Activated CD4-positive, alpha-beta memory T cell treated with anti-CD3 and anti-CD28 coated beads, Interleukin-2, amount 10 ng/mL, durations not matched to agents 7 days and 5 days (primary cell): ENCODE data around the gene LRRN2. TPM values are rescaled to one million over a fixed set of nuclear protein-coding genes. Genes with fewer than 3 reads are reported as not detected.
A peak's percentile ranks its signal among the peaks of the same experiment; 100 is the strongest.
"Not testable (repeated sequence)": the region's sequence is repeated elsewhere in the genome, so short reads cannot be mapped to it uniquely, and the experiment has no call there.

Experiments used
- CTCF ChIA-PET: fragments of 350-600 bp; sonication (Branson Sonifier 250); formaldehyde crosslinking; loops from one replicate; lab custom pipeline; 2021; ENCODE audit warnings: antibody characterized with exemption, inconsistent platforms; lab: Charles Lee
- POLR2A ChIA-PET: fragments of 350-600 bp; sonication (Branson Sonifier 250); formaldehyde crosslinking; loops from one replicate; lab custom pipeline; 2021; ENCODE audit warnings: antibody characterized with exemption; lab: Charles Lee
- DNase-seq: peaks from one replicate; pipeline ENCODE4 v3.0.0-alpha.2; 2020
- H3K27ac Mint-ChIP-seq: one replicate; pipeline ENCODE4 v1.8.0; 2021; ENCODE audit warnings: mild to moderate bottlenecking, mixed read lengths
- H3K27me3 Mint-ChIP-seq: one replicate; pipeline ENCODE4 v1.8.0; 2021; ENCODE audit warnings: mixed read lengths
- H3K36me3 Mint-ChIP-seq: one replicate; pipeline ENCODE4 v1.8.0; 2021; ENCODE audit warnings: low read depth, mixed read lengths
- H3K4me1 Mint-ChIP-seq: one replicate; pipeline ENCODE4 v1.8.0; 2021; ENCODE audit warnings: mixed read lengths
- H3K4me3 Mint-ChIP-seq: one replicate; pipeline ENCODE4 v1.8.0; 2021; ENCODE audit warnings: mild to moderate bottlenecking, mixed read lengths
- H3K9me3 Mint-ChIP-seq: one replicate; pipeline ENCODE4 v1.8.0; 2021; ENCODE audit warnings: mixed read lengths
- total RNA-seq, 2 experiments: library from RNA; stranded (reverse); gene quantifications; one replicate each; pipeline ENCODE4 v1.2.3, GENCODE V29; 2021

LRRN2 gene
- total RNA-seq, 2 experiments from 2014 or later: 0.10 to 0.25 TPM

DNA sequence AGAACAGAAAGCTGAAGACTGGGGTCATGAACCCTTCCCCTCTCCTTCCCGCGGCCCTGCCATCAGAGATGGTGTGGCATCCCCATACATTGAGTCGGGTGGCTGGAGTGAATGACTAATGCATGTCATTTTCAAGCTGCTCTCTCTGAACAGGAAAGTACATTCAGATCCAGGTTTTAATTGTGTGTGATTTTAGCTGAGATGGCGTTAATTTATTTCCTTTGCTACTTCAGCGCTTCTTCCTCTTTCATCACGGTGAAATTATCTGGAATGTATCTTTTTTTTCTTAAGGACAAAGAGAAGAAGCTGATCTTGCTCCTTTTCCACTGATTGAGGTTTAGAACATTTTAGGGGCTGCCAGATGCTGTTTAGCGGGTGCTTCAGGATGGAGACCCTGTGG lies 8.6 kb upstream of the LRRN2 start:
- no peaks in the 10 kb centered on the region for H3K36me3 Mint-ChIP-seq
- CTCF ChIA-PET: no interaction called here
- H3K4me1 Mint-ChIP-seq: peaks cover 17% of the 10 kb centered on the region
- no peak for DNase-seq
- H3K27me3 Mint-ChIP-seq: peaks cover 30% of the 10 kb centered on the region
- no peak overlapping the region for H3K4me3 Mint-ChIP-seq
- no peaks in the 10 kb centered on the region for H3K9me3 Mint-ChIP-seq
- H3K27ac Mint-ChIP-seq: no peak overlapping the region
- POLR2A ChIA-PET: no interaction called here

DNA sequence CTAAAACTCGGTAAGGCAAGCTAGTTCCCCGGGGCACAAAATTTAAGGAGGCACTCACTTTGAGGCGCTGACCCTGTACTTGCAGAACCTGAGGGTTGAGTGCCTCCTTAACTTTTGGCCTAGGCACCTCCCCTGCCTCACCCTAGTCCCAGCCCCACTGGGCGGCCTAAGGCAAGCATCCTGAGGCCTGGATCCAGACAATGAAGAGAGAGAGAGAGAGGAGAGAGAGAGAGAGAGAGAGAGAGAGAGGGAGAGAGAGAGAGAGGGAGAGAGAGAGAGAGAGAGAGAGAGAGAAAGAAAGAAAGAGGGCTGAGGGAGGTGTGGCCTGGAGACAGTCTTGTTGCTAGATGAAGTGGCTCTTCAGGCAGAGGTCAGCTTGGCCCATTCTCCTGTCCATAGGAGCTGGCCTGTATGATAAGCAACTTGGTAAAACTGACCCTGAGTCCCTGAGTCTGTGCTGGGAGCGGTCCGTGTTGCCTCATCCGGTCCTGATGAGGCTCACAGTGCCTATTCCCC lies 7.4 kb upstream of the LRRN2 start:
- H3K36me3 Mint-ChIP-seq: no peaks in the 10 kb centered on the region
- CTCF ChIA-PET: interaction anchor here (0.7 kb wide), 1 partner anchor 80 kb away, joined by 3 read pairs; no protein-coding TSS in a partner anchor

DNA sequence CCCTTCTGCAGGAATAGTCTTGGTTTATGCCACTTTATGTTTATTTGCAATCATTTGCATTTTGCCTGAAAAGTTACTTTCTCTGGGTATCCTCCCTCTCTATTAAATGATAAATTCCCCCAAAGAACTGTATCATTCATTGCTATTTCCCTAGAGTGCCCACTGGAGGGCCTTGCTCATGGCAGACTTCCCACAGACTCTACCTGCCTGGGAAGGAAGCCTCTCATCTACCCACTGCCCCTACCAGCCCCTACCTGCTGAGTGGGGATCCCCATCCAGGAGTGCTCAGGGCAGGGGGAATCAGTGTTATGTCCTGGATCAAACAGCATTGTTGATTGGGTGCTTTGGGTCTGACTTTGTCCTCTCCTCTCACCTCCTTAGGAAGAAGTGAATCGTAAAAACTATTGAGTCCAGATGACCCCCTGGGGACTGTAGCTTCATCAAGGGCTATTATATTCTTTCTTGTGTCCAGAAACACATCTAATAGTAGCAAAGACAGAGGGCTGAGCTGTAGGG lies 6.8 kb upstream of the LRRN2 start:
- H3K4me1 Mint-ChIP-seq: peaks cover 17% of the 10 kb centered on the region
- H3K27me3 Mint-ChIP-seq: peaks cover 37% of the 10 kb centered on the region
- no peaks in the 10 kb centered on the region for H3K9me3 Mint-ChIP-seq
- ChIA-PET CTCF (no interaction called here), POLR2A (no interaction called here)
- DNase-seq: no peak
- no peaks in the 10 kb centered on the region for H3K36me3 Mint-ChIP-seq
- no peak overlapping the region for H3K27ac Mint-ChIP-seq
- H3K4me3 Mint-ChIP-seq: no peak overlapping the region

More for the DNA sequence above, 7.4 kb upstream of the LRRN2 start:
- Mint-ChIP-seq H3K4me3 (no peak overlapping the region), H3K4me1 (peaks cover 17% of the 10 kb centered on the region), H3K9me3 (no peaks in the 10 kb centered on the region), H3K27me3 (peaks cover 33% of the 10 kb centered on the region), H3K27ac (no peak overlapping the region)
- DNase-seq: no peak
- POLR2A ChIA-PET: no interaction called here

- CTCF ChIA-PET: interaction anchor here (1.4 kb wide), 1 partner anchor 116 kb away, joined by 5 read pairs; no protein-coding TSS in a partner anchor
- H3K4me3 Mint-ChIP-seq, H3K36me3 Mint-ChIP-seq, DNase-seq, H3K9me3 Mint-ChIP-seq, POLR2A ChIA-PET: not testable (repeated sequence)
- peak overlapping the region; percentile 17 for H3K27ac Mint-ChIP-seq
- peaks cover 17% of the 10 kb centered on the region for H3K4me1 Mint-ChIP-seq
- peaks cover 41% of the 10 kb centered on the region for H3K27me3 Mint-ChIP-seq
Observed at GRCh38 chr1:204691328-204691730, 5.8 kb upstream of the LRRN2 start.

GRCh38 chr1:204688776-204689175 lies 3.2 kb upstream of the LRRN2 start:
- Mint-ChIP-seq H3K27ac (no peak overlapping the region), H3K36me3 (no peaks in the 10 kb centered on the region), H3K4me1 (peaks cover 26% of the 10 kb centered on the region), H3K27me3 (peaks cover 44% of the 10 kb centered on the region), H3K9me3 (no peaks in the 10 kb centered on the region), H3K4me3 (no peak overlapping the region)
- no peak for DNase-seq
- ChIA-PET POLR2A (interaction anchor here (1.3 kb wide), 1 partner anchor 121 kb away, joined by 3 read pairs; no protein-coding TSS in a partner anchor), CTCF (interaction anchor here (0.9 kb wide), 1 partner anchor 118 kb away, joined by 4 read pairs; no protein-coding TSS in a partner anchor)

DNA sequence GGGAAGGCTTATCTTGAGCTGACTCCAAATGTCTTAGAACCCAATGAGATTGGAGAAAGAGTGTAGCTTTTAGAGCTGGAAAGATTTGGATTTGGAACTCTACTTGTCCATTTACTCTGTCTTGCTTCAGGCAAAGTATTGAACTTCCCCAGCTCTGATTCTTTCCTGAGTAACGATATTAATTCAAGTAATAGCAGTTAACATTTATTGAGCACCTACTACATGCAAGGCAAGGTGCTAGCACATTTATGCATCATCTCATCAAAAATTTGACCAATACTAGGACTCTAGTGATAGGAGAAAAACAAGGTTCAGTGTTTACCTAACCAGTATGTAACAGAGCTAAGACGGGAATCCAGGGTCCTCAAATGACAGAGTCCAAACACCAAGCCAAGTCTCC lies 2.5 kb upstream of the LRRN2 start:
- H3K4me1 Mint-ChIP-seq: peaks cover 28% of the 10 kb centered on the region
- H3K27ac Mint-ChIP-seq: no peak overlapping the region
- no peak for DNase-seq
- ChIA-PET CTCF (interaction anchor here (0.9 kb wide), 1 partner anchor 119 kb away, joined by 4 read pairs; no protein-coding TSS in a partner anchor), POLR2A (interaction anchor here (1.3 kb wide), 1 partner anchor 120 kb away, joined by 3 read pairs; no protein-coding TSS in a partner anchor)
- H3K27me3 Mint-ChIP-seq: peaks cover 45% of the 10 kb centered on the region
- H3K36me3 Mint-ChIP-seq: no peaks in the 10 kb centered on the region
- H3K4me3 Mint-ChIP-seq: no peak overlapping the region
- no peaks in the 10 kb centered on the region for H3K9me3 Mint-ChIP-seq

DNA sequence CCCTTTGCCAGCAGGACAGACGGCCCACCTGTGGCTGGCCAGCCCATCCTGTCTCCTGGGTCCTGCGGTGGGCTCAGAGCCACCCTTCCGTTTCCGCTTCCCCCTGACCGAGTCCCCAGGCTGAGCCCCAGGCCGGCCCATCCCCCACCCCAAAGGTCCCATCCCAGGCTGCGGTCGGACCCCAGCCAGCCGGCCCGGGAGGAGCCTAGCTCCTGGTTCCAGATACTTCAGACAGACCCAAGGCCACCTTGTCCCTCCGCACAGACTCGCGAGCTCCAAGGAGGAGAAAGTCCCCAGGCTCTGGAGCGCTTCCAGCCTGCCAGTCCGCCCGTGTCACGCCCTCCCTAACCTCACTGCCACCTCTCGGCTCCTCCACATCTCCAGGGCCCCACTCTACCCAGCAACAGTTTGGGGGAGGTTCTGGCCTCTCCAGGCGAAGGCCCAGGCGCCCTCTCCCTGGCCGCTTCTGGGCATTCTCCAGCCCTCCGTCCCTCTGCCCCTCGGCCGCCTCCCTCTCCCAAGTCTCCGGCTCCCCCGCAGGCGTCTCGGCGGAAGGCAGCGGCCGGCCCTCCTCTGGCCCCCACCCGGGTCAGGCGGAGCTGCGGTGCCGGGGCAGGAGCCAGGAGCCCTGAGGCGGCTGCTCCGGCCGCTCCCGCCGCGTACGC lies 835 bp downstream of the LRRN2 start:
- H3K4me1 Mint-ChIP-seq: peaks cover 11% of the 10 kb centered on the region
- POLR2A ChIA-PET: interaction anchor here (1.0 kb wide), 1 partner anchor 105 kb away, joined by 5 read pairs; no protein-coding TSS in a partner anchor
- CTCF ChIA-PET: interaction anchor here (1.0 to 1.8 kb wide), 2 partner anchors 119 to 123 kb away, joined by 3 to 10 read pairs; no protein-coding TSS in a partner anchor
- no peaks in the 10 kb centered on the region for H3K9me3 Mint-ChIP-seq
- H3K27ac Mint-ChIP-seq: no peak overlapping the region
- peak overlapping the region; percentile 47 for H3K4me3 Mint-ChIP-seq
- no peaks in the 10 kb centered on the region for H3K36me3 Mint-ChIP-seq
- DNase-seq: no peak
- peaks cover 51% of the 10 kb centered on the region for H3K27me3 Mint-ChIP-seq

DNA sequence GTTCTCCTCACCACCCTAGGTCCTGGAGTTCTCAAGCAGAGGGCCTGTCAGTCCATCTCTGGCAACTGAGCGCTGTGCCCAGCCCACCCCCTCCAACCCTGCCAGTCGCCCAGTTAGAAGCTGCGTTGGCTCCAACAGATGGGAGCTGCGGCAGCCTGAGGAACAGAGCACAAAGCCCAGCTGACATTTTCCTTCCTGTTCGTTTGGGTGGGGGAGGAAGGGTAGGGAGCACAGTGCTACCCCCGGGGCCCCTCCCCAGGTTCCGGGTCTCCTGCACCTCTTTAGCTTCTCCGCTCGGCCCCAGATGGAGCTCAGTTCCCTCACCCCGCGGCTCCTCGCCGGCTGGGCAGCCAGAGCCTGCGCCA lies 1.4 kb downstream of the LRRN2 start:
- Mint-ChIP-seq H3K4me3 (no peak overlapping the region), H3K36me3 (no peaks in the 10 kb centered on the region), H3K27me3 (peaks cover 53% of the 10 kb centered on the region), H3K27ac (no peak overlapping the region), H3K9me3 (no peaks in the 10 kb centered on the region), H3K4me1 (peaks cover 11% of the 10 kb centered on the region)
- ChIA-PET CTCF (interaction anchor here (1.0 to 1.8 kb wide), 2 partner anchors 119 to 123 kb away, joined by 3 to 10 read pairs; no protein-coding TSS in a partner anchor), POLR2A (interaction anchor here (1.0 kb wide), 1 partner anchor 104 kb away, joined by 5 read pairs; no protein-coding TSS in a partner anchor)
- DNase-seq: no peak

DNA sequence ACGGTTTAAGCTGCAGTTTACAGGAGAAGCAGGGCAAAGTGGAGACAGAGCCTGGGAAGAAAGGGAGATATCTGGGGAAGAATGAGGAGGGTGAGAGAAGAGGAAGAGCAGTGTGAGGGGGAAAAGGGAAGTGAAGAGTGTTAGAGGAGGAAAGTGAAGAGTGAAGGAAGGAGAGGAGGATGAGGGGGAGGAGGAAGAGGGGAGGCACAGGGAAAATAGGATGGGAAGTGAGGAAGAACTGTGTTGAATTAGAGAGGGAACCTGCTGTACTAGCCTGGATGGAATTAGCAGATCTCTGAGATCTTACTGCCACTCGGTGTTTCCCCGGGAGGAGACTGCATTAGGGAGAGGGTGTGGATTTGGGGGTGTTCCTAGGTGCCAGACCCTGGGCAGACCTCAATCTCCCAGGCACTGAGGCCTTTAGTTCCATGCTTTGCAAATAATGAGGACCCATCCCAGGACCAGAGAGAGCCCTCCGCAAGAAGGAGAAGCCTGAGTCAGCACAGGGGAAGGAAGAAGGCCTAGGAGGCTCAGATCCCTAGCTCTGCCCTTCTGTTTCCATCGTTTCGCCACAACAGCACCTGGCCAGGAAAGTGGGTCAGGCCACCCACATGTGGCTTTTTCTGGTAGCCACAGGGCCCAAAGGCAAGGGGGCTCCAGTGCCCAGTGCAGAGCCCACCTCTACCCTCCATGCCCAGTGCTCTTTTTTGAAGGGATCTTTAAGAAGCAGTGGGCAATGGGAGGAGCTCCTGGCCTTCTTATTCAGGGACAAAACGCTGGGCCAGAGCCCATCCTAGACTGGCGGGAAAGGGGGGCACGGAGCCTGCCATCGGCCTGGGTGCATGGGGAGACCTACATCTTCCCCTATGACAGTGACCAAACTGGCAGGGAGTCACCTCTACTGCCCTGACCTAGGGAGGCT lies 2.0 kb downstream of the LRRN2 start:
- Mint-ChIP-seq H3K27me3 (peaks cover 57% of the 10 kb centered on the region), H3K4me3 (no peak overlapping the region), H3K36me3 (no peaks in the 10 kb centered on the region), H3K9me3 (no peaks in the 10 kb centered on the region), H3K27ac (no peak overlapping the region), H3K4me1 (peaks cover 11% of the 10 kb centered on the region)
- DNase-seq: no peak
- ChIA-PET POLR2A (interaction anchor here (1.0 kb wide), 1 partner anchor 104 kb away, joined by 5 read pairs; no protein-coding TSS in a partner anchor), CTCF (interaction anchor here (1.0 to 1.8 kb wide), 2 partner anchors 118 to 124 kb away, joined by 3 to 10 read pairs; no protein-coding TSS in a partner anchor)

GRCh38 chr1:204680461-204680860 lies 5.1 kb downstream of the LRRN2 start:
- Mint-ChIP-seq H3K4me1 (peaks cover 8% of the 10 kb centered on the region), H3K27me3 (peaks cover 46% of the 10 kb centered on the region), H3K36me3 (no peaks in the 10 kb centered on the region), H3K9me3 (no peaks in the 10 kb centered on the region), H3K27ac (no peak overlapping the region), H3K4me3 (no peak overlapping the region)
- DNase-seq: no peak
- ChIA-PET CTCF (interaction anchor here (1.0 to 2.2 kb wide), 3 partner anchors 84 to 126 kb away, joined by 3 to 5 read pairs (median 4); no protein-coding TSS in a partner anchor), POLR2A (no interaction called here)

GRCh38 chr1:204680051-204680450 lies 5.5 kb downstream of the LRRN2 start:
- Mint-ChIP-seq H3K4me1 (peaks cover 8% of the 10 kb centered on the region), H3K4me3 (no peak overlapping the region), H3K36me3 (no peaks in the 10 kb centered on the region), H3K9me3 (no peaks in the 10 kb centered on the region), H3K27me3 (peaks cover 46% of the 10 kb centered on the region), H3K27ac (no peak overlapping the region)
- ChIA-PET POLR2A (no interaction called here), CTCF (interaction anchor here (1.0 to 2.2 kb wide), 3 partner anchors 84 to 127 kb away, joined by 3 to 5 read pairs (median 4); no protein-coding TSS in a partner anchor)
- no peak for DNase-seq
